Measurements from ENCODE around the gene PKD2.
A peak's percentile ranks its signal among the peaks of the same experiment; 100 is the strongest.

The PKD2 gene

GRCh38 chr4:88007304-88008121 is at the start of gene PKD2:
Gene PKD2 (plus strand): TSS chr4:88007635. CDS start chr4:88007734, 99 bp downstream.
- peak; percentile 81 to 95 (median 92) for DNase-seq

GRCh38 chr4:87961993-87962392 is 45.4 kb upstream of the PKD2 start:
- peak; percentile 46 to 66 (median 52) for DNase-seq

DNA sequence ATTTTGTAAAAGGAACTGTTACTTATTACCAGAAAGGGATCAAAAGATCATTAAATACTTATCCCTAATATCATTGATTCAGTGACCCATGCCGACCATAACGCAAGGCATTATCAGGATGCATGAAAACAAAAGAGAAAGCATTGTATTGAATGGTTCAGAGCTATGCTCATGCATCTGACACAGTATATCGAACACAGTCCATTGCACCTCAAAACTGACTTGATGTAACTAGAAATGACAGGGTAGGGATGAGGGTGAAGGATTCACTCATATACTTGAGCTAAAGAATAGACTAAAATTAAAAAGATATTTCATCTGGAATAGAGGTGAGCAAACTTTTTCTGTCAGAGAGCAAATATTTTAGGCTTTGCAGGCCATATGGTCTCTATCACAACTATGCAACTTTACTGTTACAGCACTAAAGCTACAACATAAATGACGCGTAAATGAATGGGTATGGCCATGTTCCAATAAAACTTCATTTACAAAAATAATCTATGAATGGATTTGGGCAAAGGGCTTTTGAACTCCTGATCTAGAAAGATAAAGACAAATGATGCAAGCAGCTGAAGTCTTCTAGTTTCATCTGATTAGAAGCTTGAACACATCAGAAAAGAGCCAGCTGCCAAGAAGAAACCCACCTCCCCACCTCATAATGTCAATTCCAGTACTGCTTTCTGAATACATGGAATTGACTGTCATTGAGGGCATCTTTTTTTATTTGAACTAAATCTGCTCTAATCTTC is 44.9 kb upstream of the PKD2 start:
- no peak for DNase-seq

GRCh38 chr4:87965501-87965975 is 41.9 kb upstream of the PKD2 start:
- DNase-seq: no peak

- no peak for DNase-seq
Measured at GRCh38 chr4:87966095-87966496, 41.3 kb upstream of the PKD2 start.

DNA sequence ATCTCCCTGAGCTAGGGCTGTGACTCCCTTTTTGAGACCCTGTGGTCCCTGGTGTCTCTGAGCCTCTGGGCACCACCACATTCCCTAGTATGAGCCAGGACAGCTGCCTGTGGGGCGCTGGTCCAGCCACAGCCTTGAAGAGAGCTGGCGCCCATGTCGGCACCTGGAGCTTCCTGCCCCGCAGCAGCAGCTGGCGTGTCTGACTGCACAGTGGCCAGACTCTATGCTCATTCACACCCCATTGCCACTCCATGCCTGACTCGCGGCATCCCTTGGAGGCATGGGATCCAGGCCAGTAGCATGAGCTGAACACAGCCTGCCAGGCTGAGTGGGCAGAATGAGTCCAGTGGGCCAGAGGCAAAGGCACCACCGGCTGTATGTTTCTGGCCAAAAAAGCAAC is 40.2 kb upstream of the PKD2 start:
- no peak for DNase-seq

GRCh38 chr4:87970121-87970520 is 37.3 kb upstream of the PKD2 start:
- DNase-seq: no peak

DNA sequence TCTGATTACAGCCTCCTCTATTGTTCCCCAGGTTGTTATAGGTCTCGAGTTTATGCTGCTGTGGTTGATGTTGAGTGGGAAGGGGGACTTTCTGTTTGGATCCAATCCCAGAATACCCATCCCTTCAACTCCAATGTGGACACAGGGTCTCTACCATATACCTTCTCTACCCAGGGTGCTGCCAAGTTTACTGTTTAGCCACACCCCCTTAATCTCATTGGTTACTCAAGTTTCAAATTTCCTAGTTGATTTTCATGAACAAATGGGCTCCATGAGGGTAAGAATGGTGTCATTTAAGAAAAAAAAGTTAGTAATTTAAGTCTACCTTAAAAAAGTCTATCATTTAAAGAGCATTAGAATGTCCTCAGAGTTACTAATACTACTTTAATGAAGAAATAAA is 35.6 kb upstream of the PKD2 start:
- DNase-seq: no peak

DNA sequence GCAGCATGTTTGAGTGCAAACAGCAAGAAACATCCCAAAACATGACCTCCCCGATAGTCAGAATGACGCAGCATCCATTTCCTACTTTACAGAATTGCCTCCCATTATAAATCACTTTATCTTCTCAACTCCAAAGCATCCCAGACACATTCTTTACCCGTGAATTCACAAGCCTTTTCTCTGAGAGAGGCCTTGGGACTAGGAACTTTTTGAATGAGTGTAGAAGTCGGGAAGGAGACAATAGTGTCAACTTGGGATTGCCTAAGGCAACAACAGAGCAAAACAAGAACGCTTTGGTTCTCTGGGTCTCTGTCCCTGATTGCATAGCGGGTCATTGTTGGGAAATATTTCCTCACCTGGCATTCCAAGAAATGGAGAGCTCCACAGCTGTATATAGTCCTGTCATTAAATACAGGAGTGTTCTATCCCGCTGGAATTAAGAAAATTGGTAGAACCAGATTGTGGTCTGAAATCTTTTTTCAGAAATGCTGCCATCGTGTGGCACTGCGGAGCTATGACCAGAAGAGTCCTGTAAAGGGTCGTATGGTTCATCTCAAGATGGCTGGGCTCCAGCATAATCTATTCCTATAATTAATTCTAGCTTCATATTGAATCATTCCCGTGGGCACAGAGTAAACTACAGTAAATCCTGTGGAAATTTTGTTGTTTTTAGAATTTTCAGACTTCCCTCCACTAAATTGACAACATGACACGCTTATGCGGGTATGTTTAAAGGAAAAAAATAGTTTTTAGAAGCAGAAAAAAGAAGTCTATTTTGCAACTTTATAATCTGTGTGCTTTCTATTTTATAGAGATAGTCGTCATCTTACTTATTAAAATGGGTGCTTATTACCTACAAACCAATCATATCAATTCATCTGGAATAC is 33.9 kb upstream of the PKD2 start:
- peak; percentile 78 to 81 (median 80) for DNase-seq

- DNase-seq: no peak
Measured at GRCh38 chr4:87974856-87975462, 32.5 kb upstream of the PKD2 start.

DNA sequence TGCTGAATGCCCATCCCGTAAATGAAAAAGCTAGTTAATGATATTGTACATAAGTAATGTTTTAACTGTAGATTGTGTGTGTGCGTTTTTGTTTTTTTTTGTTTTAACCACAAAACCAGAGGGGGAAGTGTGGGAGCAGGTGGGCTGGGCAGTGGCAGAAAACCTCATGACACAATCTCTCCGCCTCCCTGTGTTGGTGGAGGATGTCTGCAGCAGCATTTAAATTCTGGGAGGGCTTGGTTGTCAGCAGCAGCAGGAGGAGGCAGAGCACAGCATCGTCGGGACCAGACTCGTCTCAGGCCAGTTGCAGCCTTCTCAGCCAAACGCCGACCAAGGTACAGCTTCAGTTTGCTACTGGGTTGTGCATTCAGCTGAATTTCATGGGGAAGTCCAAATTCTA is 32.0 kb upstream of the PKD2 start, which contains the start of gene SPP1:
SPP1 (plus strand) TSS at position 249 of the 400 bp plus-strand sequence. CDS start 1,182 bp downstream, outside the sequence.
- peak; percentile 79 to 83 (median 81) for DNase-seq

GRCh38 chr4:87977521-87978278 is 29.7 kb upstream of the PKD2 start:
- no peak for DNase-seq

- peak; percentile 76 to 89 (median 88) for DNase-seq
Measured at GRCh38 chr4:87978681-87979080, 28.8 kb upstream of the PKD2 start.

DNA sequence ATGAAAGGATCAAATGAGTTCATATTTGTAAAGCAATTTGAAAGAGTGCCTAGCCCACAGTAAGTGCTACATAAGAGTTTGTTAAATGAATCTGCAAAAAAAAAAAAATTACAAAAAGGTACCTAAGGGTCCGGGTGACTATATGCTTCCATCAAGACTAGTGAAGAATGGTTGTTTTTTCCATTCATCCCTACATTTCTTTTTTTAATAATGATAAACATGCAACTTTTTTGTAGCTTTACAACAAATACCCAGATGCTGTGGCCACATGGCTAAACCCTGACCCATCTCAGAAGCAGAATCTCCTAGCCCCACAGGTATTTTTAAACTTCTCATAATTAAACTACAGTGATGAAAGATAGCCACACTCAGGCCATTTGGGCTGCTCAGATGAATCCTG is 27.6 kb upstream of the PKD2 start:
- DNase-seq: no peak

DNA sequence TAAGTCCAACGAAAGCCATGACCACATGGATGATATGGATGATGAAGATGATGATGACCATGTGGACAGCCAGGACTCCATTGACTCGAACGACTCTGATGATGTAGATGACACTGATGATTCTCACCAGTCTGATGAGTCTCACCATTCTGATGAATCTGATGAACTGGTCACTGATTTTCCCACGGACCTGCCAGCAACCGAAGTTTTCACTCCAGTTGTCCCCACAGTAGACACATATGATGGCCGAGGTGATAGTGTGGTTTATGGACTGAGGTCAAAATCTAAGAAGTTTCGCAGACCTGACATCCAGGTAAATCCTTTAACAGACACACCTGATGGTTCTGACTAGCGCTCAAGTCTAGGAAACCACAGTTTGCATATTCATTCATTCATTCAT is 25.9 kb upstream of the PKD2 start:
- no peak for DNase-seq

- DNase-seq: no peak
Measured at GRCh38 chr4:87982036-87982435, 25.4 kb upstream of the PKD2 start.

DNA sequence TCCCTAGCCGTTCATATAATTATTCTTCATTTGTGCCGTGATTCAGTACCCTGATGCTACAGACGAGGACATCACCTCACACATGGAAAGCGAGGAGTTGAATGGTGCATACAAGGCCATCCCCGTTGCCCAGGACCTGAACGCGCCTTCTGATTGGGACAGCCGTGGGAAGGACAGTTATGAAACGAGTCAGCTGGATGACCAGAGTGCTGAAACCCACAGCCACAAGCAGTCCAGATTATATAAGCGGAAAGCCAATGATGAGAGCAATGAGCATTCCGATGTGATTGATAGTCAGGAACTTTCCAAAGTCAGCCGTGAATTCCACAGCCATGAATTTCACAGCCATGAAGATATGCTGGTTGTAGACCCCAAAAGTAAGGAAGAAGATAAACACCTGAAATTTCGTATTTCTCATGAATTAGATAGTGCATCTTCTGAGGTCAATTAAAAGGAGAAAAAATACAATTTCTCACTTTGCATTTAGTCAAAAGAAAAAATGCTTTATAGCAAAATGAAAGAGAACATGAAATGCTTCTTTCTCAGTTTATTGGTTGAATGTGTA is 24.9 kb upstream of the PKD2 start:
- no peak for DNase-seq

DNA sequence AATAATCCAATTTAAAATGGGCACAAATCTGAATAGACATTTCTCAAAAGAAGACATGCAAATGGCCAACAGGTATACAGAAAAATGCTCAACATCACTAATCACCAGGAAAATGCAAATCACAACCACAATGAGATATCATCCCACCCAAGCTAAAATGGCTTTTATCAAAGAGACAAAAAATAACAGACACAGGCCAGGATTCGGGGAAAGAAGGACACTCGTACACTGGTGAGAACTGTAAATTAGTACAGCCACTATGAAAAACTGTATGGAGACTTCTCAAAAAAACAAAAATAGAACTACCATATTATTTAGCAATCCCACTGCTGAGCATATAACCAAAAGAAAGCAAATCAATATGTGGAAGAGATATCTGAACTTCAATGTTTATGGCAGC is 23.4 kb upstream of the PKD2 start:
- no peak for DNase-seq

- peak; percentile 77 to 82 (median 80) for DNase-seq
Measured at GRCh38 chr4:87985097-87985886, 22.1 kb upstream of the PKD2 start.

- DNase-seq: no peak
Measured at GRCh38 chr4:87985887-87986200, 21.6 kb upstream of the PKD2 start.

DNA sequence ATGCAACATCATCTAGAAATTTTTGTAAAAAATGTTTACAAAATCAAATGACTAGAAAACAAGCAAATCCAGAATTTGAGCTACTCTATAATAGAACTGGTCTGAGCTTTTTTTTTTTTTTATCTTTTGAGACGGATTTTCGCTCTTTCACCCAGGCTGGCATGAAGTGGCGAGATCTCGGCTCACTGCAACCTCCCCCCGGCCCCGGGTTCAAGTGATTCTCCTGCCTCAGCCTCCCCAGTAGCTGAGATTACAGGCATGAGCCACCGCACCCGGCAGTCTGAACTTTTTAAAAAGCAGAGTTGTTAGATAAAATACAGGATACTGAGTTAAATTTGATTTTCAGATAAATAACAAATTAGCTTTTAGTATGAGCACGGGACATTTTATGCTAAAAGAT is 20.9 kb upstream of the PKD2 start:
- no peak for DNase-seq

Data from suppressor macrophage treated with lipopolysaccharide for 1 hour (primary cell).